ENCODE data around the gene IL22RA1.

- no peak for TF ChIP-seq EP300 (IDR thresholded peaks at IDR 0.05)
- no peak for TF ChIP-seq CTCF (IDR thresholded peaks at IDR 0.05)
- no peak for TF ChIP-seq POLR2A (IDR thresholded peaks at IDR 0.05)
Measured at GRCh38 chr1:24156542-24157260, 13.8 kb upstream of the IL22RA1 start.
